Activated CD8-positive, alpha-beta memory T cell treated with anti-CD3 and anti-CD28 coated beads for 48 hours (primary cell): Measurements from ENCODE around the gene PAX3.

Source experiments
- DNase-seq, 3 experiments: peaks; one replicate each; pipeline ENCODE4 v3.0.0-alpha.2; 2020; ENCODE audit warnings: low read depth in 2 of 3, low spot score in 2 of 3

The PAX3 gene

GRCh38 chr2:222296911-222297599 is 1.7 kb downstream of the PAX3 start:
- DNase-seq: no peak

DNA sequence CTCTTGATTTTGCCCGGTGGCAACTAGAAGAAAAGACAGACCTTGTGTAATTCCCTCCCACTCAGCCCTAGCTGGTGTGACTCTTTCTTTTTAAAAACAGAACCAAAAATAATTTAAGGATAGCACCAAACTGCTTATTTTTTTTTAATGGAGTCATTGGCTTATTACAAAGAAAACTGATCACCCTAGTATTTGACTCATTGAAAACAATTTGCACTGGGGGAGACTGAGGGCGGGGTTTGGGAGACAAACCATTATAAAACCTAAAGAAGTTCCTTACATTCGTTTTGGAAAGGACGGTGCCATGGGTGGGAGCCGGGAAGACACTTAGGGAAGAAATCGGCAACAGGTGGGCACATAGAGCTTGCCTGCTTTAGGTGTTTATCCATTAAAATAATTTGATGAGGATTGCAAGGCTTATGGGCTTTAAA is 2.5 kb downstream of the PAX3 start:
- no peak for DNase-seq

DNA sequence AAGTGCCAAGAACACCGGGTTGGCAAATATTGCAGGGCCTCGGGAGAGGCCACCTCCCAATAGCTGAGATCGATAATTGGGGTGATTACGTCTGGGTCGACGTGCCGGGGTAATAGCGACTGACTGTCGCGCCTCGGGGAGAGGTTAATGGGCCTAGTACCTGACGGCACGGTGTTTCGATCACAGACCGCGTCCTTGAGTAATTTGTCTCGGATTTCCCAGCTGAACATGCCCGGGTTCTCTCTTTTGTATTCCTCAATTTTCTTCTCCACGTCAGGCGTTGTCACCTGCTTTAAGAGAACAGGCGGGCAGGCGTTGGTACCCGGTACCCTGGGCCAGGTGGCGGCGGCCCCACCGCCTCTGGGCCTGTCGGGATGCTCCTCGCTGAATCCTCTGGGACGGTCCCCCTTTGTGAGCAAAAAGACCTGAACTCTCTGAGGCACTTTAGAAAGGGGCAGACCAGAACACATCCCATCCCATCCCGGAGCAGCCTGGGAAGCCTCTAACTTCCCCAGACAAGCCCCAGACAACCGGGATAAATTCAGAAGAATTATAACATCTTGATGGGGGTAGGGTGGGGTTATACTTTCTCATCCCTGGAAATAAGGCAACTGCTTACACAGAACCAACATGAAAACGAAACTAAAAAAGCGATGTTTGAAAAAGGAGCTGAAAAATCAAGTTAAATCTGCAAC is 3.3 kb downstream of the PAX3 start:
- no peak for DNase-seq

GRCh38 chr2:222294996-222295367 is 3.8 kb downstream of the PAX3 start:
- DNase-seq: no peak

- DNase-seq: no peak
Measured at GRCh38 chr2:222293660-222294630, 4.9 kb downstream of the PAX3 start.

DNA sequence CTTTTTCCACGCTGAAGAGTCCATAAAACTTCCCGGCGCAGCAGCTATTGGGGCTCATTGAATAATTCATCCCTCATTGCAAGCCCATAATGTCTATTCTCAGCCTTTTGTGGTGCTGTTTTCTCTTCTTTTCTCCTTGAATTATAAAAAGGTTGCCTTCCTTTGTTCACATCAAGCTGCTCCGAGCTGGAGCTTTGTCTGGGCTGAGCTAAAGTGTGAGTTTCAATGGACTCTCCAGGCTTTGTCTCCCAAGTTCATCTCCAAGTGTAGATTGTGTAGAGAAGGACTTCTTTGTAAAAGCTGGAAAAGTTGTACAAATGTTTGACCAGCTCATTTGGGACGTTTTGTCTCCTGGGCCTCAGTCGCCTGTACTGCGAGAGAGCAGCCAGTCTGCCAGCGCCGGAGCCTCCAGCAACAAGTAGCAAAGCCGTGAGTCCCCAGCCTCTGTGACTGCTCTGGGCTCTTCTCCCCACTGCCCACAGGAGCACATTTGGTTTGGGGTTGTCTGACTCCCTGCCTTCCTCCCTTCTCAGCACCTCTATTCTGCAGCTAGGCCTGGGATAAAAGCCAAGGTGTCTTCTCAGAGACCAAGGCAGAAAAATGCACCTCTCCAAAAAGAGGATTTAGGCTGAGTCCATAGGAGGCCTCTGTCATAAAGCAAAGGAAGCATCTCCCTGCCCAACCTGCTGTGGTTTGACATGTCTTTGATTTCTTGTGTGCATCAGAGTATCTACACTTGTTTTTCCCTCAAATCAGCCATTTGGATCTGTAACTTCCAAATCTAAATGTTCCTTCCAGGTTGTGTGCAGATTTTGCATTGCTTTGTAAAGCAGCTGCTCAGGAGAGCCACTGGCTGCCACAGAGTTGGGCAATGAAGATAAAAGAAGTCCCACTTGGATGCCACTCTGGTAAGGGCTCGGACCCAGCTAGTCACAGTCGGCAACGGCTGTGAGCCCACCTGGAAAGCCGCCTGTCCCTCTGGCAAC is 6.4 kb downstream of the PAX3 start:
- no peak for DNase-seq

- no peak for DNase-seq
Measured at GRCh38 chr2:222291485-222291841, 7.3 kb downstream of the PAX3 start.

DNA sequence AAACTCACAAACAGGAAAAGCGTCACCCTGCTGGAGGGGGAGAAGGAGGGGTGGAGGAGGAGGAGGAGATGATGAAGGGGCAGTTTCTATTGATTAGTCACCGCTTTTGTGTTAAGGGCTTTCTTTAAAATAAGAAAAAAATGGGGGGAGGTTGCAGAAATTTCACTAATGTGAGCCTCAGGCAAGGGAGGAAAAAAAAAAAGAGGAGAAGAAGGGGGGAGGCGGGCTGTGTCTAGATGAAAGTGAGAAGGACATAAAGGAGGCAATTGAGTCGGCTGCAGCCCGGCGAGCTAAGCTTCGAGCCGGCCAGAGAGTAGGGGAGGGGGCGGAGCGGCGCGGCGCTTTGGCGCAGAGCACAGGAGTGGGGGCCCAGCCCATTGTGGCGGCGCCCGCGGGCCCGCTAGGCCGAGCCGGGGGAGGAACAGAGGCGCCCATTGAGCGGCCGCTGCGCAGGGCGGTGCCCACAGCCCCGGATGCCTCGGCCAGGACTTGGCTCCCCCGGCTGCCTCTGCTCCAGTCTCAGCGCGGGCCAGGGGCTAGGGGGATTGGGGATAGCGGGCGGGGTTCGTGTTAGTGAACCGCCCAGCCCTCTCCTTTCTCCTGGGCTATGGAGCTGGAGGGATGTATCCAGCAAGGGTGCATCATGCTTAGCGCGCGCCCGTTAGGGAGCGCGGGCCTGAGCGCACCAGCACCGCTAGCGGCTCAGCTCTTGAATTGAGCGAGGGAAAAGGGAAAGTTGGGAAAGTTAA is 7.9 kb downstream of the PAX3 start:
- no peak for DNase-seq

GRCh38 chr2:222290401-222290735 is 8.4 kb downstream of the PAX3 start:
- no peak for DNase-seq

DNA sequence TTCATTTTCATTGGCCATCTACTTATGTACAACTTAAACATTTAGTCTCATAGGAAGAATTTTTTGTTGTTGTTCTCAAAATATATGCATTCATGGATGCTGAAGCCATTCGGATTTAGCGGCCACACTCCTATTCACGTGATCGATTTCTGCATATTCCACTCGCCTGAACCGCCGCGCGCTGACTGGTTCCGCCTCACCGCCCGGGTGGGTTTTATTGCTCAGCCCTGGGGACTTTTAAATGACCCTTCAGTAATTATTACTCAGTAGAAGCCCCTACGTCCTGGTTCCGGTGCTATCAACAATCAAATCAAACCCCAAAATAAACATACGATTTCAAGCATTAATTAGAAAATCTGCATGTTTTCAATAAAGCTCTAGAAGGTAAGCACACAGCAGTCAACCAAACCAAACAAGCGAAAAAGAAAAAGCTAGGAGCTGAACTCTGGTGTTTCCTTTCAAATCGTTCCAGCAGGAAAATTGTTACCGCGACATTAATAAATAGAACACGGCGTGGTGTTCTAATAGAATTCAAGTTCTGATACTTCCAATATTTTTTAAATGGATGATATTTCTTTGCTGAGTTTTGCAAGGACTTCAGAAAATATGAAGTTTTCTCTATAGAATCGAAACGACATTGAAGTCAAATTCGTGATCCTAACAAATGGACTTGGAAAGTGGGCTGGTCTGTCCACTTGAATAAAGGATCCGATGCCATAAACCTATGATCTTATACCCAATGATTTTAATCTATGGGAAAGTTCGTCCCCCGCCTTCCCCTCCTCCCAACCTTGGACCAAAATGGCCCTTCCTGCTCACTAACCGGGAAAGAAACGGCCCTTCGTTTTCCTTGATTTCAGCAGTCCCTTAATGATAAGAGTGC is 9.3 kb downstream of the PAX3 start:
- DNase-seq: no peak

DNA sequence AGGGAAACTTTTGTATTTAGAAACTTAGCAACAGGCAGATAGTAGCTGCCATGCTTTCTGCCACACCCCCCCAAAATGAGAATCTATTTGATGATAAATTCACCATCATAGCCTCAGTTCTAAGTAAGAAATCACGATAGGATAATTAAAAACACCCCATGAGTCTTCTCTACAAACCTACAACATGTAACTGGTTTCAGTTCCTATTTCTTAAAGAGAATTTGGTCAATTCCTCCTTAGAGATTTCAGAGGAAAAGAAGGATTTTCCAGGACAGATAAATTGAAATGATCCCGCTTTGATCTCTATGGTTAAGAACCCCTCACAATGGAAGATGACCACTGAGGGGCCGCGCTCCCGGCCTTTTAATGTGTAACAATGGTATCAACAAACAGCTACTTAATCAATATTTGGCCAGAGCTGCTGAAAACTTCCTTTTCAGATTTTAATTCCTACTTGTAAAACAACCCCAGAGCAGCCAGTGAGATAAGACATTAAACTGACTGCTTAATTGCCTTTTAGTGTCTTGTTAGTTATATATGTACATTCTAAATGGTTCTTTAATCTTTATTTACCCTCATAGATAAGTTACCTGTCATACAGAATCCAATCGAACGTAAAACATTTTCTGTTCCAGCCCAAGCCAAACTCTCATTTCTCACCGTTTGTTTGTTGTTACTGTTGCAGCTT is 10.1 kb downstream of the PAX3 start:
- no peak for DNase-seq

DNA sequence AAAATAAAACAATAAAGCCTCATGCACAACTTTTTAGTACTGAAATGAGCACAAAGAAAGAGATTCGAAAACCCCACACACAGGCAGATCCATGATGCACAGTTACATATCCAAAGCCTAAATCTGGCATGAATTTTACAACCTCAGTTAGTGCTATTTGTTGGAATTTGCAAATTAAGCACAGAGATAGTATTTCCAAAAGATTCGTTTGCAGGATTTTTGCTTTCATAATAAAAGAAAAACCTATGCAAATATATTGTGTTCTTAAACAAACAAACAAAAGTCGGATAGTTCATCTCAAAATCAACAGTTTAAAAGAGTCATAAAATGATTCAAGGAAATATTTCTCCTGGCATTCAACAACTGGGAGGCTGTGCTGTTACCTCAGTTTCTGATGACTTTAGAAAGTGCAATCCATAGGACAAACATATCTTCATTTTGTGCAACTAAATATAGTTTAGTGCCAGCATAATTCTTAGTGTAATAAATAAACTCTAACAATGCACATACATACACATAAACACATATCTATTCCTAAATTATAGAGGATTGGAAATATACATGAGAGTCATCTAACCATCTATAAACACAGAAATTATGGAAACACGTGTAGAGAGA is 10.8 kb downstream of the PAX3 start:
- no peak for DNase-seq

DNA sequence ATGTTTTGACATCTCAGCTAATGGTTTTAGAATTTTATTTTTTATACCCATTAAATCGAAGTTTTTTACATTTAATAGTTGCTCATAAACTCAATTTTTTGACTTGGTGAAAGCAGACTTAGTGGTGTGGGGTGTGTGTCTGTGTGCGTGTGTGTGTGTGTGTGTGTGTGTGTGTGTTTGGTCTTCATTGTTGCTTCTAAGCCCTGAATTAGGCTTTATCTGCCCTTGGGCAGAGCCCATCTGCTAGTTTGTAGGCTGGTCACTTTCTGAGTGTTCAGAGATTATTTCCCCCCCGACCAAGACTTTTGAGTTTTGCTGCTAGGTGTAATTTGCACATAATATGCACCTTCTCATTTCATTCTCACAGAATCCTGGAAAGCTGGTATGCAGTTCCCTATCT is 14.3 kb downstream of the PAX3 start:
- no peak for DNase-seq

GRCh38 chr2:222283634-222284033 is 15.2 kb downstream of the PAX3 start:
- no peak for DNase-seq

GRCh38 chr2:222281506-222281905 is 17.3 kb downstream of the PAX3 start:
- no peak for DNase-seq

- no peak for DNase-seq
Measured at GRCh38 chr2:222280795-222281194, 18.0 kb downstream of the PAX3 start.

GRCh38 chr2:222272446-222273015 is 26.3 kb downstream of the PAX3 start:
- DNase-seq: no peak

DNA sequence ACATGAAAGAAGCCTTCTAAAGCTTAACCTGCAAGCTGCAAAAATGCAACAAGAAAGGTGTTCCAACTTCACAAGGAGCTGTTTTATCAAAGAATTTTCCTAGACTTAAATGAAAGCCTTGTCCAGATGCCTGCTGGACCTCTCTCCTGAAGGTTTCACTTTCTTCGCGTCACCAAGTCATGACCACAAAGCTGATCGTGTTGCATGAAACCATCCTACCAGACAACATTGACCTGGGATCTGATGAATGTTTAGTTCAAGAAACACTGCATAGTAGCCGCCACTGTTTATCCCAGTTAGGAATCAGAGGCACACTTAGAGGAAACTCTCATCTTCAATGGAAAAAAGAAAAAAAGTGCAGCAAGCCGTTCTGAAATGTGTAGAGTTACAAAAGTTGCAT is 26.9 kb downstream of the PAX3 start:
- DNase-seq: no peak
